Mesothelial cell of epicardium (in vitro differentiated cells): ENCODE data around the gene DMRTA2. TPM values are rescaled to one million over a fixed set of nuclear protein-coding genes. Genes with fewer than 3 reads are reported as not detected.

Source experiments
- DNase-seq, 2 experiments: peaks; one replicate each; pipeline ENCODE4 v3.0.0; 2021; ENCODE audit warnings: low spot score in 2 of 2; ENCODE audit not compliant: unreplicated experiment in 2 of 2
- H3K27ac Mint-ChIP-seq: 2 replicates; pipeline ENCODE4 v1.8.0; 2021; ENCODE audit warnings: mixed read lengths
- H3K27me3 Mint-ChIP-seq: 2 replicates; pipeline ENCODE4 v1.8.0; 2021; ENCODE audit warnings: low read depth, mixed read lengths
- H3K36me3 Mint-ChIP-seq: 2 replicates; pipeline ENCODE4 v1.8.0; 2021; ENCODE audit warnings: mixed read lengths
- H3K4me1 Mint-ChIP-seq: 2 replicates; pipeline ENCODE4 v1.8.0; 2021; ENCODE audit warnings: mixed read lengths
- H3K4me3 Mint-ChIP-seq: 2 replicates; pipeline ENCODE4 v1.8.0; 2021; ENCODE audit warnings: mild to moderate bottlenecking, moderate library complexity, mixed read lengths
- H3K9me3 Mint-ChIP-seq: 2 replicates; pipeline ENCODE4 v1.8.0; 2021; ENCODE audit warnings: mixed read lengths
- total RNA-seq: library from RNA; stranded (reverse); gene quantifications from 3 replicates; pipeline ENCODE4 v1.2.1, GENCODE V29; 2021
- TF ChIP-seq, protein P1 (sequence below): fragments of 200-600 bp; sonication (generic); IDR thresholded peaks from one replicate; pipeline ENCODE4 v1.5.0; 2021; ENCODE audit warnings: antibody characterized with exemption; ENCODE audit not compliant: unreplicated experiment

DMRTA2 gene
- total RNA-seq, 1 donor from 2014 or later = not detected

DNA sequence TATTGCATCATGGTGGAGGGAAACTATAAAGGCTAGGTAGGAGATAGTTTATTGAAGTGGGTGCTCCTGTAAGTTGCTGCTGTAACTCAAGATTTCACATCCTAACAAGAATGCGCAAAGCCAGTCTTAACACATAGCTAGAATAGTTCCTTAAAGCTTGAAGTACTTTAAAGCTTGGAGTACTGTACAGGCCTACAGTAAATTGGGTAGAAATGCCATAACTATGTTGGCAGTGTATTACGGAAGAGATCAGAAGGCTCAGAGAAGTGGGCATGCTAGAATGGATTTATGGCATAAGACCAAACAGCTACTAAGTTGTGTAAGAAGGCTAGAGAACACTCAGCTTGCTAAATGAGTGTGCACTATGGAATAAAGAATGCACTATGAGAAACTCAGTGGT lies 44.5 kb downstream of the DMRTA2 start:
- TF ChIP-seq, protein P1, sequence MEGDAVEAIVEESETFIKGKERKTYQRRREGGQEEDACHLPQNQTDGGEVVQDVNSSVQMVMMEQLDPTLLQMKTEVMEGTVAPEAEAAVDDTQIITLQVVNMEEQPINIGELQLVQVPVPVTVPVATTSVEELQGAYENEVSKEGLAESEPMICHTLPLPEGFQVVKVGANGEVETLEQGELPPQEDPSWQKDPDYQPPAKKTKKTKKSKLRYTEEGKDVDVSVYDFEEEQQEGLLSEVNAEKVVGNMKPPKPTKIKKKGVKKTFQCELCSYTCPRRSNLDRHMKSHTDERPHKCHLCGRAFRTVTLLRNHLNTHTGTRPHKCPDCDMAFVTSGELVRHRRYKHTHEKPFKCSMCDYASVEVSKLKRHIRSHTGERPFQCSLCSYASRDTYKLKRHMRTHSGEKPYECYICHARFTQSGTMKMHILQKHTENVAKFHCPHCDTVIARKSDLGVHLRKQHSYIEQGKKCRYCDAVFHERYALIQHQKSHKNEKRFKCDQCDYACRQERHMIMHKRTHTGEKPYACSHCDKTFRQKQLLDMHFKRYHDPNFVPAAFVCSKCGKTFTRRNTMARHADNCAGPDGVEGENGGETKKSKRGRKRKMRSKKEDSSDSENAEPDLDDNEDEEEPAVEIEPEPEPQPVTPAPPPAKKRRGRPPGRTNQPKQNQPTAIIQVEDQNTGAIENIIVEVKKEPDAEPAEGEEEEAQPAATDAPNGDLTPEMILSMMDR = no peak
- no peak for DNase-seq
- peaks cover 11% of the 10 kb centered on the region for H3K27me3 Mint-ChIP-seq
- H3K27ac Mint-ChIP-seq = no peak overlapping the region
- H3K36me3 Mint-ChIP-seq = no peaks in the 10 kb centered on the region
- peaks cover 23% of the 10 kb centered on the region for H3K9me3 Mint-ChIP-seq
- H3K4me3 Mint-ChIP-seq = no peak overlapping the region
- H3K4me1 Mint-ChIP-seq = no peaks in the 10 kb centered on the region

DNA sequence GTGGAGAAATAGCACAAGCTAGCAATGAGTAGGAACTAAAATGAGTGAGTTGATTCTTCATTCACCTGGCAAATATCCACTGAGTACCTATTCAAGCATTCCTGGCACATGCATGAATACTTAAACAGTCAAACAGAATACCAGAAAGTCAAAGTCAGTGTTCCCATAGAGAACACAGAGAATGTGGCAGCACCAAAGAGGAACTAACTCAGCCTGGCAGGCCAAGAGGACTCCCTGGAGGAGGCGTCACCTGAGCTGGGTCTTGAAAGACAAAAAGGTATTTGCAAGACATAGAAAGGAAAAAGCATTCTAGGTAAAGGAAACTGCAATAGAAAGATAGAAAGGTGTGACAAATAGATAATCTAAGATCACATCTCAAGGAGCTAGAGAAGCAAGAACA lies 49.7 kb downstream of the DMRTA2 start:
- no peak for DNase-seq
- H3K4me1 Mint-ChIP-seq = no peaks in the 10 kb centered on the region
- no peak overlapping the region for H3K4me3 Mint-ChIP-seq
- TF ChIP-seq, protein P1 = no peak
- H3K36me3 Mint-ChIP-seq = no peaks in the 10 kb centered on the region
- peaks cover 32% of the 10 kb centered on the region for H3K27me3 Mint-ChIP-seq
- peaks cover 16% of the 10 kb centered on the region for H3K9me3 Mint-ChIP-seq
- no peak overlapping the region for H3K27ac Mint-ChIP-seq

DNA sequence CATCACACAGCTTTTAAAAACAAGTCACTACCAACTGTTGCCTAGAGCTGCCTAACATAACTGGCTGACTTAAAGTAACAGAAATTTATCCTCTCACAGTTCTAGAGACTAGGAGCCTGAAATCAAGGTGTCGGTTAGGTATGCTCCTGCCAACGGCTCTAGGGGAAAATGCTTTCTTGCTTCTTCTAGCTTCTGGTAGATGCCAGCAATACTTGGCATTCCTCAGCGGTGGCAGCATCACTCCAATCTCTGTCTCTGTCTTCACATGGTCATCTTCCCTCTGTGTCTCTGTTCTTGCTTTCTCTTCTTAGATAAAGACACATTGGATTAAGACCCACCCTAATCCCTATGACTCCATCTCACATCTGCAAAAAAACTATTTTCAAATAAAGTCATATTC lies 51.5 kb downstream of the DMRTA2 start:
- Mint-ChIP-seq H3K4me1 (no peaks in the 10 kb centered on the region), H3K4me3 (no peak overlapping the region), H3K27ac (no peak overlapping the region), H3K9me3 (peaks cover 16% of the 10 kb centered on the region), H3K36me3 (no peaks in the 10 kb centered on the region), H3K27me3 (peaks cover 30% of the 10 kb centered on the region)
- no peak for DNase-seq
- TF ChIP-seq, protein P1 = no peak

DNA sequence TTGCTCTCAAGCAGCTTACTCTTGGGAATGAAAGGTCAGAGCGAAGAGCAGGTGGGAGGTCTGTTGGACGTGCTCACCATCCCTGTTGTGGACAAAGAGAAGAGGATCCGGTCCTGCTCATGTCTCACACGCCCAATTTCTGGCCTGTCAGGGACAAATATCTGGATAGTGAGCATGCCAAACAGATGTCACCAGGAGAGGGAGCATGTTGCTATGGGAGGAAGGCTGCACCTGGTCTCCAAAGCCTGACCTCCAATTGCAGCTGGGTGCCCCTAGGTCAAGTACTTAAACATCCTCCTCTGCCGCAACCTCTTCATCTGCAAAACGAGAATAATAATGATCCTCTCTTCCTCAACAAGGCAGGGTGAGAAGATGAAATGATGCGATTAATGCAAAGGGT lies 53.4 kb downstream of the DMRTA2 start:
- no peak overlapping the region for H3K27ac Mint-ChIP-seq
- peaks cover 6% of the 10 kb centered on the region for H3K9me3 Mint-ChIP-seq
- peaks cover 32% of the 10 kb centered on the region for H3K27me3 Mint-ChIP-seq
- DNase-seq = no peak
- TF ChIP-seq, protein P1 = no peak
- no peaks in the 10 kb centered on the region for H3K4me1 Mint-ChIP-seq
- no peak overlapping the region for H3K4me3 Mint-ChIP-seq
- H3K36me3 Mint-ChIP-seq = no peaks in the 10 kb centered on the region

DNA sequence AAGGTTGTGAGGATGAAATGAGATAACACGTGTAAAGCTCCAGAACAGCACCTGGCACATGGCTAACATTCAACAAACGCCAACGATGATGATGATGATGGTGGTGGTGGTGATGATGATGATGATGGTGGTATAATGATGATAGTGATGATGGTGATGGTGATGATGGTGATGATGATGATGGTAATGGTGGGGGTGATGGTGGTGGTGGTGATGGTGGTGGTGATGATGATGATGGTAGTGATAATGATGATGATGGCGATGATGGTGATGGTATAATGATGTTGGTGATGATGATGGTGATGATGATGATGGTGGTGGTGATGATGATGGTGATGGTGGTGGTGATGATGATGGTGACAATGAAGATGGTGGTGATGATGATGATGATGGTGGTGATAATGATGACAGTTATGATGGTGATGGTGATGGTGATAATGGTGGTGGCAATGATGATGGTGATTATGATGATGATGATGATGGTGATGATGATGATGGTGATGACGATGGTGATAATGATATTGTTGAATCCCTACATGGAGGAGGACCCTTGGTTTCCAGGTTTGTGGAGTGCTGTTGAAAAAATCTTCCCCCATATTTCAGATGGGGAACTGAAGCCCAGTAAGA lies 54.1 kb downstream of the DMRTA2 start:
- H3K4me1 Mint-ChIP-seq = no peaks in the 10 kb centered on the region
- no peak overlapping the region for H3K27ac Mint-ChIP-seq
- H3K36me3 Mint-ChIP-seq = no peaks in the 10 kb centered on the region
- H3K4me3 Mint-ChIP-seq = no peak overlapping the region
- peaks cover 37% of the 10 kb centered on the region for H3K27me3 Mint-ChIP-seq
- TF ChIP-seq, protein P1 = no peak
- H3K9me3 Mint-ChIP-seq = no peaks in the 10 kb centered on the region
- no peak for DNase-seq
